Testis (tissue), 2 donors: ENCODE measurements around the gene ERCC6L2.

ENCODE experiments used
- POLR2A ChIP-seq: fragments of 450-650 bp; IDR thresholded peaks from one replicate; pipeline ENCODE4 v1.6.1; 2017; ENCODE audit warnings: antibody characterized with exemption, mild to moderate bottlenecking, moderate library complexity
- TF ChIP-seq, protein P1 (sequence below), 3 experiments: fragments of 450-650 bp in 2 of 3; fragments of 200-600 bp in 1 of 3; sonication (generic) in 1 of 3; IDR thresholded peaks; one replicate each; pipeline ENCODE4 v1.5.1; 2016 to 2019; ENCODE audit warnings: antibody characterized with exemption in 3 of 3, mild to moderate bottlenecking in 2 of 3, moderate library complexity in 1 of 3

GRCh38 chr9:95907794-95908193, 32.3 kb downstream of the ERCC6L2 start:
- no peak for TF ChIP-seq POLR2A
- TF ChIP-seq, protein P1, sequence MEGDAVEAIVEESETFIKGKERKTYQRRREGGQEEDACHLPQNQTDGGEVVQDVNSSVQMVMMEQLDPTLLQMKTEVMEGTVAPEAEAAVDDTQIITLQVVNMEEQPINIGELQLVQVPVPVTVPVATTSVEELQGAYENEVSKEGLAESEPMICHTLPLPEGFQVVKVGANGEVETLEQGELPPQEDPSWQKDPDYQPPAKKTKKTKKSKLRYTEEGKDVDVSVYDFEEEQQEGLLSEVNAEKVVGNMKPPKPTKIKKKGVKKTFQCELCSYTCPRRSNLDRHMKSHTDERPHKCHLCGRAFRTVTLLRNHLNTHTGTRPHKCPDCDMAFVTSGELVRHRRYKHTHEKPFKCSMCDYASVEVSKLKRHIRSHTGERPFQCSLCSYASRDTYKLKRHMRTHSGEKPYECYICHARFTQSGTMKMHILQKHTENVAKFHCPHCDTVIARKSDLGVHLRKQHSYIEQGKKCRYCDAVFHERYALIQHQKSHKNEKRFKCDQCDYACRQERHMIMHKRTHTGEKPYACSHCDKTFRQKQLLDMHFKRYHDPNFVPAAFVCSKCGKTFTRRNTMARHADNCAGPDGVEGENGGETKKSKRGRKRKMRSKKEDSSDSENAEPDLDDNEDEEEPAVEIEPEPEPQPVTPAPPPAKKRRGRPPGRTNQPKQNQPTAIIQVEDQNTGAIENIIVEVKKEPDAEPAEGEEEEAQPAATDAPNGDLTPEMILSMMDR (IDR thresholded peaks at IDR 0.05): no peak
